IPS DF 4.7 (cell line): ENCODE results near the gene PLA2G2E.
"Not testable (repeated sequence)": the region's sequence is repeated elsewhere in the genome, so short reads cannot be mapped to it uniquely, and the experiment has no call there.

ENCODE experiments used
- DNase-seq: peaks from one replicate; pipeline ENCODE4 v3.0.0-alpha.2; 2013; ENCODE audit warnings: low spot score; ENCODE audit errors: extremely low read depth

The PLA2G2E gene

DNA sequence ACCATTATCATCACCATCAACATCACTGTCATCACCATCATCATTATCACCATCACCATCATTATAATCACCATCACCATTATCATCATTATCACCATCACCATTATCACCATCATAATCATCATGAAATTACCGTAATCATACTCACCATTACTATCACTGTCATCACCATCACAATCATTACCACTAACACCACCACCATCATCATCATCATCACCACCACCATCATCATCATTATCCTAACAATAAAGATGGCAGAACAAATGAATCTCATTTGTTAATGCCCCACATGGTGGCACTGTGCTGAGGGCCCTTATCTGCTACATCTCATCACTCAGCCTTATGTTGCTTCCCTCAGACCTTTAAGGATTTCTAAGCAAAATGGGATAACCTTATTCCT lies 9.4 kb upstream of the PLA2G2E start:
- DNase-seq, result no peak

DNA sequence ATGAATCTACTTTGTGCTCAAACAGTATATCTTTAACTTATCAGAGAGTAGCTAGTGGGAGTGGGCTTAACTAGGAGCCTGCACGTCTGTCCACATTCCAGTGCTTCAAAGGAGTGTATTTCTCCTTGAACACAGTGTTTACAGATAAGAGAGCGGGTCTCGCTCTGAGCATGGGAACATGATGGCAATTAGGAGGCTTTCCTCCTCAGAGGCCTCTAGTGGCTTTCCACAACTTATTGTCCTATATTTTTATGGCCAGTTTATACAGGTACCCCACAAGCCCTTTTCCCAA lies 3.7 kb upstream of the PLA2G2E start:
- DNase-seq, result not testable (repeated sequence)

- DNase-seq, result no peak
Measured at GRCh38 chr1:19926296-19927129, 3.1 kb upstream of the PLA2G2E start.

DNA sequence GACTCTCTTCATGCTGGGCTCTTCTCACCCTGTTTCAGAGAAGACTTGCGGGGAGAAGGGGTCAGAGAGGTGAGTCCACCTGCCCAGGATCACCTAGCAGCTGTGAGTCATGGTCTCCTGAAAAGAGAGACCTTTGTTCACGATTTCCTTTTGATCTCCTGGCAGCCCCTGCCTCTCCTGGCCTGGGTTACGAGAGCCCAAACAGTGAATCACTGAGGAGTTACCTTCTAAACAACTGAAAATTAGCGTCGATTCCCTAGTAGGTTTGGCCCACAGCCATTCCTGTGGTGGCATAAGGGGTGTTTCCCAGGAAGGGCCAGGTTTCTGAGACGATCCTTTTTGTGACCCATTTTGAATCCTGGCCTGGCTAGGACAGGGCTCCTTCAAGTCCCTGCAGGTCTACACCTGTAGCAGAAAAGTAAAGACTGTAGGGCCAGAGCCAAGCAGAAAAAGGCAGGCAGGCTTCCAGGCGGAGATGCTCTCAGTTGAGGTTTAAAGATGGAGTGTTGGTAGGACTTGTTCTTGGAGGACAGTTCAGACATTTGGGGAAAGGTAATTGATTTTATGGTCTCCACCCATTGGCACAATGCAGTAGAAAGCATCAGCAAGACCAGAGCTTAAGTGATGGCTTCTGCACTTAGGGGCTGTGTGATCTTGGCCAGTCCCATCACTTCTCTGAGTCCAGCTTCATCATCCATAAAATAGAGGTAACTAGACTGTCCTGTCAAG lies 2.1 kb upstream of the PLA2G2E start:
- no peak for DNase-seq

DNA sequence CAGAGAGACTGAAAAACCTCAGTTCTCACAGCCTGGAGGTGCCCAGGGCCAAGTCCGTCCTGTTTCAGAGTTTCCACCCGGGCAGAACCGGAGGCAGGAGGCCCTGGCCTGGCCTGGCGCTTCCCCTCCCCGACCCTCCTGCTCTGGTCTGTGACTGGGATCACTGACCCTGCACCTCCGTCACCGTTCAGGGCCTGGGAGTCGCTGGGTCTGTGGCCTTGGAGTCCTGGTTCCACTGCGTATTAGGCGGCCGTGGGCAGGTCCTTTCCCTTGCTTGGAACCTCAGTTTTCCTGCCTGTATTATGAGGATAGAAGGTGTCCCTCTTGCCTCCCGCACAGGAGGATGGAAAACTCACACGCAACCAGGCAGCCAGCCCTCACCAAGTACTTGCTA lies 533 bp upstream of the PLA2G2E start:
- no peak for DNase-seq

- DNase-seq, result no peak
Measured at GRCh38 chr1:19922015-19922688, 1.3 kb downstream of the PLA2G2E start.

DNA sequence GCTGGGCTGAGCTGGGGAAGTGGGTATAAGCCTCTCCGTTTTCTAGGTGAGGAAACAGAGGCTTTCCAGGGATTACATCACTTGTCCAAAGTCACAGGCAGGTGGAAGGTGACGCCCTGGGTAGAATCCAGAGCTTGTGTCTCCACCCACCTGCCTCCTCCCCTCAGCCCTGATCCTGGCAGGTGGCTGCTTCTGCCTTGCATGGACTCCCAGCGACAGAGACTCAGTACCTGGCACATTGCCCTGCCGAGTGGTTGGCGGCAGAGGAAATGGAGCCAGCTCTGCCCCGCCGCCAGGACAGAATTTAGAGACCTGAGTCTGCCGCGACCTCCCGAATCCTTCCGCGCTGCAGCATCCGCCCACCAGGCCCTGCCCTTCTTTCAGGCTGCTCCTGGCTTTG lies 2.1 kb downstream of the PLA2G2E start:
- no peak for DNase-seq

- DNase-seq, result no peak
Measured at GRCh38 chr1:19920132-19920710, 3.2 kb downstream of the PLA2G2E start.

GRCh38 chr1:19918057-19918456 lies 5.4 kb downstream of the PLA2G2E start:
- peak; percentile 58 for DNase-seq

DNA sequence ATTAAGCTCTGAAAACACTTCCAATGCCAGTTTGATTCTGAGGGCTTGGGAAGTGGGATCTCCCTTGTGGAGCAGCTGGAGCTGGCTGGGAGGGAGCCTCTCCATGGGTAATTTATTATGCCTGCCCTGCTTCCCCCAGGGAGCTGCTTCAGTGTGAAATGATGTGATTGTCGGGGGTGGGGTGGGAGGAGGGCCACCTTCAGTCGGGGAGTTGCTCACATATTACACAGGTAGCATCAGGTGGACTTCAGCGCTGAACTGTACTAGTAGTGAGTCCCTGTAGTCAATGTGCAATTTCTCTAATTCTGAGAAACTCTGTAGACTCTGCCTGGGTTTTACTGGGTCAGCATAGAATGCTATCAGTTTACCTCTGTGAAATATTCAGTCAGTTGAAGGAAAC lies 12.8 kb downstream of the PLA2G2E start:
- DNase-seq, result no peak

- no peak for DNase-seq
Measured at GRCh38 chr1:19909971-19910370, 13.4 kb downstream of the PLA2G2E start.

GRCh38 chr1:19909392-19909791 lies 14.0 kb downstream of the PLA2G2E start:
- no peak for DNase-seq

DNA sequence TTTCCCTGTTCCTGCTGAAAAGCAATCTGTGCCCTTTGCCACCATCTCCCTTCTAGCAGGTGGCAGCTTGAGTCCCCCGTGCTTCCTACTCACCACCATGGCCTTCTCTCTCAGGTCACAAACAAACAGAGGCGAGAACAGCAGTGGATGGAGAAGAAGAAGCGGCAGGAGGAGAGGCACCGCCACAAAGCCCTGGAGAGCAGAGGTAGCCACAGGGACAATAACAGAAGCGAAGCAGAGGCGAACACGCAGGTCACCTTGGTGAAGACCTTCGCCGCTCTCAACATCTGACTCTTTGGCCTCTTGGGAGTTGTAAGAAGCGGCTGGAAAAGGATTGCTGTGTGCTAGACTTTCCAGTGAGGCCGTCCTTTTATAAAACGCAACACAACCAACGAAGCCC lies 16.0 kb downstream of the PLA2G2E start:
- DNase-seq, result no peak

DNA sequence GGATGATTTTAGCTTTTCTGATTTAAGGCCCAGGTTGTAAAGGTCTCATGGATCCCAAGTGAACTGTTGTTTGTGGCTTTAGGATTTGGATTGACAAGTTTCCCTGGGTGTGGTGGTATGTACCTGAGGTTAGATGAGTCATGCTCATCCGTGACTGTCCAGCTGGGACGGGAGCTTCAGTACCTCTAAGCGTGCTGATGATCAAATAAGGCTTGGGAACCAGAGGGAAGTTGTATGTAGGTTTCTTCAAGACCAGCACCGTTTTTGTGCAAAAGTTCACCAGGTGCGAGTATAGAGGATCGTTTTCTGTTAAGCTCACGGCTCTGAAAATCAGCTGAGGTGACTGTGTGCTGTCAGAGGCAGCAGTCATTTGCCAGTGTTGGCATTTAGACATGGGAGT lies 19.8 kb downstream of the PLA2G2E start:
- no peak for DNase-seq

DNA sequence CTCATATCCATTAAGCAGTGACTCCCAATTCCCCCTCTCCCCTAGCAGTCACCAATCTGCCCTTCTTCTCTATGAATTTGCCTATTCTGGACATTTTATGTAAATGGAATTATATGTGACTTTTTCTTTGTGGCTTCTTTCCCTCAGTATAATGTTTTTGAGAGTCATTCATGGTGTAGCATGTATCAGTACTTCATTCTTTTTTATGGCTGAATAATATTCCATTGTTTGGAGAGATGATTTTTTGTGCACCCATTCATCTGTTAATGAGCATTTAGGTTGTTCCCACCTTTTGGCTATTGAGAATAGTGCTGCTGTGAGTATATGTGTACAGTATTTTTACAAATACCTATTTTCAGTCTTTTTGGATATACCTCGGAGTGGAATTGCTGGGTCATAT lies 21.8 kb downstream of the PLA2G2E start:
- DNase-seq, result no peak

DNA sequence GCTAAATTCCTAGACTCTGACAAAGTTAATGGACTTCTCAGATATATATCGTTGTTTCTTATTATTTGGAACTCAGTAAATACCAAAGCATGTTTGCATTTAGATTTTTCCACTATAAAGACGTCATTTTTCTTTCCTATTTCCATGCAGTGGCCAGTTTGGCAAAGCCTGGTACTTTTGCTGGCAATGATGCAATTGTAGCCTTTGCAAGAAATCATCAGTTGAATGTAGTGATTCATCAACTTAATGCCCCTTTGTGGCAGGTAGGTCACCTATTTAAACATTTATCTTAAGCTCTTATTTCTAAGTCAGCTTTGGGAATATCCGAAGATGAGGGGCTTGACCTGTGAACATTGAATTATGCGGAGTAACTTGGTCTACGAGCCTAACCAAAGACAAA lies 29.2 kb downstream of the PLA2G2E start:
- DNase-seq, result no peak

DNA sequence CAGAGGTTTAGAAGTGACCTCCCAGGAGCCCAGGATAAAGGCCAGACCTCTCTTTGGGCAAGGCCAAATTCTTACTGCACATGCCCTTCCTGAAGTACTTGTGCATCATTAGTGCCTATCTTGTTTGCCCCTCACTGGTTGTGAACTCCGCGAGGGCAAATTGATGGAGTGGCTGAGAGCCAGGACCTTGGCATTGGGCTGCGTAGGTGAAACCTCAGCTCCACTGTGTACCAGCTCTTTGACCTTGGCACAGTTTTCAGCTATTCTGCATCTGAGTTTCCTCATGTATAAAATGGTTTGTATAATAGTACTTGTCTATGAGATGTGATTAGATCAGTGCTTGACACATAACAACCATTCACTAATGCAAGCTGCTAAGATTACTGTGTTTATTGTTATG lies 29.7 kb downstream of the PLA2G2E start:
- no peak for DNase-seq

DNA sequence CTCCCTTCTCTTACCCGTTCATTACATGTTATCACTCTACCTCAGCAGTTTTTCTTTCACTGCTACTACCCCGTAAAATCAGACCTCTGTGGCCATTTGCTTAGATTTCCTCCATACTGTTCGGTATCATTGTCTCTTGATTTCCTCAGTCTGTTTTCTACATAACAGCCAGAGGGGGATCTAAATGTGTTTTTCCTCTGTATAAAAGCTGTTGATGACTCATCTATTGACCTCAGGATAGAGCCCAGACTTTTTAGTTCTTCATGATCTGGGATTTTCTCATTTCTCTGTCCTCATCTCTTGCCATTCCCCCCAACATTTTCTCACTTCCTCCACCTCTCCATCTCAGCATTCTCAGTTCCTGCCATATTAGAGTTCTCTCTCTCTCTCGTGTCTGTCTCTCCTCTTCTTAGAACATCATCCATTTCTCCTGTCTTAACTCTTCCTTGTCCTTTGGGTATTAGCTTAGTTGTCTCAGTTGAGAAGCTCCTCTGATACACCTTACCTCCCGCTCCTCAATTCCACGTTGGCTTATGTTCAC lies 30.7 kb downstream of the PLA2G2E start:
- DNase-seq, result no peak

DNA sequence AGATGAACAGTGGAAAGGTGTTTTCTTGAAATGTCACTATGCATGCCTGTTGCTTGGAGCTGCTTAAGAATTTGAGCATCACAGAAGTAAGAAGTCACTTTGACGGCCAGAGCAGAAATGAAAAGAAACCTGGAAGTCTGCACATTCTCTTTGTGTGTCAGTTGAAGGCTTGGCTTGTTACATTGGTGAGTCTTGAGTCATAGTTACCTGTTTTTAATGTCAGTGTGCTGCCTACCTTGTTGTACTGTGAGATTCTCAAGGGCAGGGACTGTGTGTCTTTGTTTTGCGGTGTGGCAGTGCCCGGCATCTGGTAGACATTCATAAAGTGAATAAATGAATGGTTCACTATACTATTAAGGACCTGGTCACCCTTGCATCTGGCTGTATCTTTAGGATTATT lies 31.3 kb downstream of the PLA2G2E start:
- no peak for DNase-seq

- DNase-seq, result no peak
Measured at GRCh38 chr1:19889656-19890055, 33.8 kb downstream of the PLA2G2E start.

DNA sequence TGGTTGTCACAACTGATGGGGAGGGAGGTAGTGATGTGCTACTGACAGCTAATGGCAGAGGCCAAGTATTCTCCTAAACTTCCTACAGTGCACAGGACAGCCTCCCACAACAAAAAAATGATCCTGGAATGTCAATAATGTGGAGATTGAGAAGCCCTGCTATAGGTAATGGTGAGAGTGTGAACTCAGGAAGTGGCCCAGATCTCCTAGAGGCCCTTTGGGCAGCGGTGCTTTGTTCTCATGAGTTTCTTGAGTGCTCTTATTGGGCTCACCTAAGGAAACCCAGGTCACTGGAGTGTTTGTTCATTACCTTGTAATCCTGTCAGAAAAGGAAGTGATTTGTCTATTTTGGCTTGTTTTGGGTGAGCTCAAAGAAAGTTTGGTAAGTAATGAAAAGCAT lies 35.3 kb downstream of the PLA2G2E start:
- no peak for DNase-seq

DNA sequence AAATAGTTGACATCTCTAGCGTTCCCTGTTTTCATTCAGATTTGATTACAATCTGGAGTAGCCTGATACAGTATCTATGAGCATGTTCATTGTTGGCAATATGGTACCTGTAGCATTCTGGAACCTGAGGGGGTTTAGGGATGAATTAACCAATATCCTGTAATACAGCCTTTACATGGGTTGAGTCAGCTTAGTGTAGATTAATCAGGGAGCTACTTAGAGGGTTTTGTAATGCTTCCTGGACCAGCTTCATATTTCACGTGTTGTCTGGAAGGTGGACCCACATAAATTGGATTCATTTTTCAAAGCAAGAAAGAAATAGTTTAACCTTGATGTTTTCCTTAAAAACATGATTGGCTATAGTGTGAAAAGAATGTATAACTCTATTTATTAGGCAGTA lies 37.6 kb downstream of the PLA2G2E start:
- DNase-seq, result no peak
